ENCODE results near the gene LHFPL2. TPM values are rescaled to one million over a fixed set of nuclear protein-coding genes. Genes with fewer than 3 reads are reported as not detected.

LHFPL2 gene
- total and polyA plus RNA-seq, 7 donors: 1.1 to 6.4 (median 3.6) TPM

GRCh38 chr5:78666041-78666444 is 17.5 kb upstream of the LHFPL2 start:
- WGBS, 3 donors: 23 to 42% (median 38%) methylated on average over 3 of the region's 3 CpGs
- TF ChIP-seq CTCF (IDR thresholded peaks at IDR 0.05): no peak
- no peaks in the 10 kb centered on the region for H3K4me1 ChIP-seq
- no peaks in the 10 kb centered on the region for H3K9me3 ChIP-seq
- intact Hi-C loops (cut with DNase I): no loop called here
- H3K27ac ChIP-seq: no peak overlapping the region
- H3K36me3 ChIP-seq (ENCODE audit: insufficient read depth in 1 of 2, low read depth in 1 of 2): no peaks in the 10 kb centered on the region
- no peaks in the 10 kb centered on the region for H3K27me3 ChIP-seq (ENCODE audit: insufficient read depth in 3 of 3, low read length in 2 of 3)
- ATAC-seq (no peak), DNase-seq (no peak)
- no peak overlapping the region for H3K4me3 ChIP-seq

DNA sequence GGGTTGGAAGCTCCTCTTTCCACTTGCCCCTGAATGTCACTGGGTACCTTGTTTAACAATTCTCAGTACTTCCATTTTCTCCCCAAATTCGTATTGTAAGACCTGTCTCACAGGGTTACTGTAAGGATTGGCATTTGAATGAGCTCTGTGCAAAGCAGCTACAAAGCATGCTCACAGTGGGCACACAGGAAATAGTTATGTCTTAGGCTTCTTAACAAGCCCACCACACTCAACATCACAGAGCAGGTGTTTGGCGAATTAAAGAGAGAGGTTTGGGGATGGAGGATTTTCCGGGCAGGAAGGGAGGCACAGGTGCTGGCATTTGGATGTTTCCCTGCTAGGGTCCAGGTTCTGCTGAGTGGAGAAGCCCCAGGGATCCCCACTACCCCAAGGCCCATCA is 17.0 kb upstream of the LHFPL2 start:
- no peak for ATAC-seq
- no peaks in the 10 kb centered on the region for H3K27me3 ChIP-seq (ENCODE audit: insufficient read depth in 3 of 3, low read length in 2 of 3)
- no peak overlapping the region for H3K4me3 ChIP-seq
- DNase-seq: no peak
- H3K27ac ChIP-seq: no peak overlapping the region
- no peaks in the 10 kb centered on the region for H3K4me1 ChIP-seq
- no peaks in the 10 kb centered on the region for H3K9me3 ChIP-seq
- 85 to 87% (median 86%) methylated on average over 3 of the region's 3 CpGs for WGBS, 3 donors
- intact Hi-C loops (cut with DNase I): no loop called here
- TF ChIP-seq CTCF (IDR thresholded peaks at IDR 0.05): no peak
- no peaks in the 10 kb centered on the region for H3K36me3 ChIP-seq (ENCODE audit: insufficient read depth in 1 of 2, low read depth in 1 of 2)

DNA sequence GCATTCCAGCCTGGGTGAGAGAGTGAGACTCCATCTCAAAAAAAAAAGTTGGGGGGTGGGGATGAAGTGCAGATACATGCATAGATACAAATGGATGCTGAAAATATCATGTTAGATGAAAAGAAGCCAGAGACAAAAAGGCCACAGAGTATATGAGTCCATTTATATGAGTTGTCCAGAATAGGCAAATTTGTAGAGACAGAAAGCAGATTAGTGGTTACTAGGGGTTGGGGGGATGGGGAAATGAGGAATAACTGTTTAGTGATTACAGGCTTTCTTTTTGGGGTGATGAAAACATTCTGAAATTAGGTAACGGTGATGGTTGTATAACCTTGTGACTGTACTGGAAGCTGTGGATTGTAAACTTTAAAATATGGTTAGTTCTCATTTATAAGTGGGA is 13.8 kb upstream of the LHFPL2 start:
- ATAC-seq (no peak), DNase-seq (no peak)
- no peak overlapping the region for H3K27ac ChIP-seq
- 91 to 100% (median 97%) methylated on average over 1 of the region's 1 CpG for whole genome bisulfite sequencing, 3 donors
- H3K4me1 ChIP-seq: no peaks in the 10 kb centered on the region
- no peak for TF ChIP-seq CTCF (IDR thresholded peaks at IDR 0.05)
- intact Hi-C loops (cut with DNase I): no loop called here
- no peaks in the 10 kb centered on the region for H3K36me3 ChIP-seq (ENCODE audit: insufficient read depth in 1 of 2, low read depth in 1 of 2)
- no peak overlapping the region for H3K4me3 ChIP-seq
- H3K9me3 ChIP-seq: no peaks in the 10 kb centered on the region
- no peaks in the 10 kb centered on the region for H3K27me3 ChIP-seq (ENCODE audit: insufficient read depth in 3 of 3, low read length in 2 of 3)

GRCh38 chr5:78661691-78662090 is 13.1 kb upstream of the LHFPL2 start:
- no peak overlapping the region for H3K4me3 ChIP-seq
- ATAC-seq (no peak), DNase-seq (no peak)
- H3K27ac ChIP-seq: no peak overlapping the region
- H3K27me3 ChIP-seq (ENCODE audit: insufficient read depth in 3 of 3, low read length in 2 of 3): no peaks in the 10 kb centered on the region
- no peak for TF ChIP-seq CTCF (IDR thresholded peaks at IDR 0.05)
- 92 to 100% (median 100%) methylated on average over 1 of the region's 1 CpG for WGBS, 3 donors
- H3K9me3 ChIP-seq: no peaks in the 10 kb centered on the region
- no peaks in the 10 kb centered on the region for H3K4me1 ChIP-seq
- intact Hi-C loops (cut with DNase I): no loop called here
- H3K36me3 ChIP-seq (ENCODE audit: insufficient read depth in 1 of 2, low read depth in 1 of 2): no peaks in the 10 kb centered on the region

DNA sequence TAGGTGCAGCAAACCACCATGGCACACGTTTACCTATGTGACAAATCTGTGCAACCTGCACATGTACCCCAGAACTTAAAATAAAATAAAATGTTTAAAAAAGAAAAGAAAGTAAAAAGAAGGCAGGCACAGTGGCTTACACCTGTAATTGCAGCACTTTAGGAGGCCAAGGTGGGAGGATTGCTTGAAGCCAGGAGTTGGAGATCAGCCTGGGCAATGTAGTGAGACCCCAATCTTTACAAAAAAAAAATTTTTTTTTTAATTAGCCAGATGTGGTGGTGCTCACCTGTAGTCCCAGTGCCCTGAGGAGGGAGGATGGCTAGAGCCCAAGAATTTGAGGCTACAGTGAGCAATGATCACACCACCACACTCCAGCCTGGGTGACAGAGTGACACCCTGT is 12.5 kb upstream of the LHFPL2 start:
- Histone ChIP-seq H3K4me1 (no peaks in the 10 kb centered on the region), H3K27me3 (ENCODE audit: insufficient read depth in 3 of 3, low read length in 2 of 3) (no peaks in the 10 kb centered on the region), H3K27ac (no peak overlapping the region), H3K36me3 (ENCODE audit: insufficient read depth in 1 of 2, low read depth in 1 of 2) (no peaks in the 10 kb centered on the region), H3K4me3 (no peak overlapping the region), H3K9me3 (no peaks in the 10 kb centered on the region)
- 96 to 100% (median 100%) methylated on average over 1 of the region's 1 CpG for WGBS, 3 donors
- TF ChIP-seq CTCF (IDR thresholded peaks at IDR 0.05): no peak
- DNase-seq: no peak
- no peak for ATAC-seq
- intact Hi-C loops (cut with DNase I): no loop called here
